ENCODE measurements around the gene ZAP70.

Gene ZAP70

GRCh38 chr2:97750017-97750416 lies 36.6 kb downstream of the ZAP70 start:
- TF ChIP-seq, protein P1, sequence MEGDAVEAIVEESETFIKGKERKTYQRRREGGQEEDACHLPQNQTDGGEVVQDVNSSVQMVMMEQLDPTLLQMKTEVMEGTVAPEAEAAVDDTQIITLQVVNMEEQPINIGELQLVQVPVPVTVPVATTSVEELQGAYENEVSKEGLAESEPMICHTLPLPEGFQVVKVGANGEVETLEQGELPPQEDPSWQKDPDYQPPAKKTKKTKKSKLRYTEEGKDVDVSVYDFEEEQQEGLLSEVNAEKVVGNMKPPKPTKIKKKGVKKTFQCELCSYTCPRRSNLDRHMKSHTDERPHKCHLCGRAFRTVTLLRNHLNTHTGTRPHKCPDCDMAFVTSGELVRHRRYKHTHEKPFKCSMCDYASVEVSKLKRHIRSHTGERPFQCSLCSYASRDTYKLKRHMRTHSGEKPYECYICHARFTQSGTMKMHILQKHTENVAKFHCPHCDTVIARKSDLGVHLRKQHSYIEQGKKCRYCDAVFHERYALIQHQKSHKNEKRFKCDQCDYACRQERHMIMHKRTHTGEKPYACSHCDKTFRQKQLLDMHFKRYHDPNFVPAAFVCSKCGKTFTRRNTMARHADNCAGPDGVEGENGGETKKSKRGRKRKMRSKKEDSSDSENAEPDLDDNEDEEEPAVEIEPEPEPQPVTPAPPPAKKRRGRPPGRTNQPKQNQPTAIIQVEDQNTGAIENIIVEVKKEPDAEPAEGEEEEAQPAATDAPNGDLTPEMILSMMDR (IDR thresholded peaks at IDR 0.05) = no peak
- TF ChIP-seq ZFX (IDR thresholded peaks at IDR 0.05; ENCODE audit: borderline replicate concordance) = no peak
- H3K27ac ChIP-seq = no peak overlapping the region

GRCh38 chr2:97751752-97752151 lies 38.4 kb downstream of the ZAP70 start:
- TF ChIP-seq, protein P1 (IDR thresholded peaks at IDR 0.05) = no peak
- TF ChIP-seq ZFX (IDR thresholded peaks at IDR 0.05; ENCODE audit: borderline replicate concordance) = no peak
- H3K27ac ChIP-seq = no peak overlapping the region

DNA sequence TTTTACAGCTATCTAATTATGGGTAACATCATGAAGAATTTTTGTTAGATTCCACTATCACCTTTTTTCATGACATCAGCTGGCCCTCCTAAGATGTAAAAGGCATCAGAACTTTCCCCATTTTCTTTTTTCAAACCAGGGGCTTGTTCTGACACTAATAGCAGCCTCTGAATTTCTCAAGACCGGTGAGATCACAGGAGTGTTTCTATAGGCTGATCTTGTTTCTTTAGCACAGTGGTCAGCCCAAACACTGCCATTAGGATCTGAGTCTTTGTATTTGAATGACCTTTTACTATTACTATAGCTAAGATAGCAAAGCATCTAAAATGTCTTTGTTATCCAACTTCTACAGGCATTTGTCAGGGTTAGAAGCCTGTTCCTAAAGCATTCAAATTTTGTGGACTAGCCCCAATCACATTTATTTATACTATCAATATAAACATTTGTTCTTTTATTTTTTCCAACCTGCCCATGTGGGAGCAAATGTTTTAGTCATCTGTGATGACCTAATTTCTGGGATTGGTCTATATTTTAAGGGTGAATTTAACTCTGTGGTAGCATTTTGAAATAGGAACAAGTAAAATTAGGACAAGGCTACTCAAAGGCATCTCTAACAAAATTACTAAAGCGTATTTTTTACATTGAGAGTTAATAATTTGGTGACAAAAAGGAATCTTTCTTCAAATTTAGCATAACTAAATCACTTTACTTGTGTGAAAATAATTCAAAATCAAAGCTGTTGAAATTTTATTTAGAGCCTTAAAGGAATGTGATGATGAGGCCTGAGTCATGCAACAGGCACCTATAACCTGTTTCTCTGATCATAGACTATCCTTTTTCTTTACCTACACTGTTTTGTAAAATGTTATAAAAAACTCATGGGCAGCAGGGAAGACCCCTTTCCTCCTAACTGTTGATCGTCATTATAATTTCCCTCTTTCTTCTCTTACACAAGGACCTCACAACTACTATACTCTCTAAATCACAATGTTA lies 39.3 kb downstream of the ZAP70 start:
- no peak overlapping the region for H3K27ac ChIP-seq
- TF ChIP-seq ZFX (IDR thresholded peaks at IDR 0.05; ENCODE audit: borderline replicate concordance) = no peak
- TF ChIP-seq, protein P1 (IDR thresholded peaks at IDR 0.05) = no peak

GRCh38 chr2:97754690-97755346 lies 41.4 kb downstream of the ZAP70 start:
- no peak overlapping the region for H3K27ac ChIP-seq
- TF ChIP-seq, protein P1 (IDR thresholded peaks at IDR 0.05) = no peak
- no peak for TF ChIP-seq ZFX (IDR thresholded peaks at IDR 0.05; ENCODE audit: borderline replicate concordance)

GRCh38 chr2:97755491-97755890 lies 42.1 kb downstream of the ZAP70 start:
- H3K27ac ChIP-seq = no peak overlapping the region
- TF ChIP-seq, protein P1 (IDR thresholded peaks at IDR 0.05) = no peak
- no peak for TF ChIP-seq ZFX (IDR thresholded peaks at IDR 0.05; ENCODE audit: borderline replicate concordance)

- TF ChIP-seq, protein P1 (IDR thresholded peaks at IDR 0.05) = no peak
- no peak for TF ChIP-seq ZFX (IDR thresholded peaks at IDR 0.05; ENCODE audit: borderline replicate concordance)
- no peak overlapping the region for H3K27ac ChIP-seq
Measured at GRCh38 chr2:97757062-97757461, 43.7 kb downstream of the ZAP70 start.

Data from 22Rv1 (cell line).